Stimulated activated CD8-positive, alpha-beta memory T cell treated with anti-CD3 and anti-CD28 coated beads, Interleukin-12 subunit alpha, Interleukin-12 subunit beta, amount 100 ng/mL, for 1 hour (primary cell): ENCODE results near the gene PRPF18.
"Not testable (repeated sequence)": the region's sequence is repeated elsewhere in the genome, so short reads cannot be mapped to it uniquely, and the experiment has no call there.

Experiments
- DNase-seq: peaks from one replicate; pipeline ENCODE4 v3.0.0-alpha.2; 2020; ENCODE audit warnings: low read depth

PRPF18 gene

GRCh38 chr10:13586676-13587355 lies at the start of gene PRPF18:
TSS of gene PRPF18 (plus strand) at chr10:13586965. CDS start at chr10:13587087, 122 bp downstream.
- DNase-seq, result peak; percentile 91

GRCh38 chr10:13537985-13538384 lies 48.8 kb upstream of the PRPF18 start:
- DNase-seq, result not testable (repeated sequence)

- no peak for DNase-seq
Observed at GRCh38 chr10:13542533-13542932, 44.2 kb upstream of the PRPF18 start.

- DNase-seq, result no peak
Observed at GRCh38 chr10:13550802-13551201, 36.0 kb upstream of the PRPF18 start.

- DNase-seq, result no peak
Observed at GRCh38 chr10:13555884-13556510, 30.8 kb upstream of the PRPF18 start.

- no peak for DNase-seq
Observed at GRCh38 chr10:13559124-13559700, 27.6 kb upstream of the PRPF18 start.

- DNase-seq, result no peak
Observed at GRCh38 chr10:13560597-13560996, 26.2 kb upstream of the PRPF18 start.

GRCh38 chr10:13563481-13564445 lies 23.0 kb upstream of the PRPF18 start:
- no peak for DNase-seq

GRCh38 chr10:13564576-13564975 lies 22.2 kb upstream of the PRPF18 start:
- DNase-seq, result no peak

GRCh38 chr10:13567030-13567429 lies 19.7 kb upstream of the PRPF18 start:
- DNase-seq, result no peak

DNA sequence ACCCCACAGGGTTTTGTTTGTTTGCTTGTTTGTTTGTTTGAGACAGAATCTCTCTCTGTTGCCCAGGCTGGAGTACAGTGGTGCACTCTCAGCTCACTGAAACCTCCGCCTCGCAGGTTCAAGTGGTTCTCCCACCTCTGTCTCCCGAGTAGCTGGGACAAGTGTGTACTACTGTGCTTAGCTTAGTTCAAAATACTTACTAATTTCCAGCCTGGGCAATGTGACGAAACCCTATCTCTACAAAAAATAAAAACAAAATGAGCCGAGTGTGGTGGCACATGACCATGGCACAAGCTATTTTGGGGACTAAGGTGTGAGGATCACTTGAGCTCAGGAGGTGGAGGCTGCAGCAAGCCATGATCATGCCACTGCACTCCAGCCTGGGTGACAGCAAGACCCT lies 15.2 kb upstream of the PRPF18 start:
- no peak for DNase-seq

DNA sequence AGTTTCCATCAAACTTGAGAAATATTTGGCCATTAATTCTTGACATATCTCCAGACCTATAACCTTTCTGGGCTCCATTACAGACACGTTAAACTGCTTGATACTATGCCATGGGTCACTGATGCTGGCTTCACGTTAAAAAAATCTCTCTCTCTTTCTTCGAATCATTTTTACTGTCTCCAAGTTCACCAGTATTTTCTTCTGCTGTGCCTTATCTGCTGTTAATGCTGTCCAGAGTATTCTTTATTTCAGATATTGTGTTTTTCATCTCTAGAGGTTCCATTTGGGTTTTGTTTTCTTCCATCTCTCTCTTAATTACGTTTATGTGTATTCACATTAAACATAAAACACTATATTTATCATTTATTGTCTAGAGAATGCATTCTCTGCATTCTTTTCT lies 12.8 kb upstream of the PRPF18 start:
- no peak for DNase-seq

- DNase-seq, result no peak
Observed at GRCh38 chr10:13585195-13585751, 1.5 kb upstream of the PRPF18 start.

GRCh38 chr10:13585943-13586342 lies 822 bp upstream of the PRPF18 start:
- DNase-seq, result no peak

GRCh38 chr10:13587391-13587790 lies 626 bp downstream of the PRPF18 start:
- DNase-seq, result no peak

GRCh38 chr10:13589316-13589715 lies 2.6 kb downstream of the PRPF18 start:
- no peak for DNase-seq

GRCh38 chr10:13590886-13591285 lies 4.1 kb downstream of the PRPF18 start:
- DNase-seq, result no peak

GRCh38 chr10:13592306-13592705 lies 5.5 kb downstream of the PRPF18 start:
- DNase-seq, result no peak

DNA sequence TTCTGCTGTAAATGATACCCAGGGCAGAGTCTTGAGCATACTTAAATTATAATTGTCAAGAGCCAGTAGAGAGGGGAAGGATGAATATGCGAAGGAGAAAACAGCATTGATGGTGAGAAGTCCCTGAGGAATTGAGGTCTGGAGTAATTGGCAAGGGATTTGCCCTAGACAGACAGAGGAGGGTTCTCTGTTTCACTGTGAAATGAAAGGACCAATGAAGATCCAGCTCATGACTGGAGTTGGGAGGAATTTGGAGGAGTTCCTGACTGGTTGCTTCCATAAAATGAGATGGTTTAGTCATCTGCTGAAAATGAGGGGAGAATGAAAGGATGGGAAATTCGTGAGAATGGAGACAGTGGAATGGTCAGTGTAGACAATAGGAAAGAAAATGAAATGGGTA lies 6.8 kb downstream of the PRPF18 start:
- no peak for DNase-seq

DNA sequence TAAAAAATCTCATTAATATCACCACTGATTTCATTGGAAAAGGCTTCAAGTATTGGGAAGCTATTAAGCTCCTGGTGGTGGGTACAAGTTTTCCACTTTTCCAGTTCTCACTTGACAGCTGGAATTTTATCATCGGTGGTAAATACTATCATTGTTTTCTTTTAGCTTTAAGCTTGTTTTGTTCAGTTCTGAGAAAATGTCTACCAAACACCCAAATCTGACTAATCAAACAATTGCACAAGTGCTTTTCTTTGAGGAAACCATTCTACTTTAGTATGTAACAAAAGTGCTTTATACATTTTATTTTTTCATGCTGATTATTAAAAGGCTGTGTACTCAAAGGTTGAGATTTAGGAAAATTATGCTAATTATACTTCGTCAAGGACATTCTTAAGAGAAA lies 7.9 kb downstream of the PRPF18 start:
- no peak for DNase-seq

DNA sequence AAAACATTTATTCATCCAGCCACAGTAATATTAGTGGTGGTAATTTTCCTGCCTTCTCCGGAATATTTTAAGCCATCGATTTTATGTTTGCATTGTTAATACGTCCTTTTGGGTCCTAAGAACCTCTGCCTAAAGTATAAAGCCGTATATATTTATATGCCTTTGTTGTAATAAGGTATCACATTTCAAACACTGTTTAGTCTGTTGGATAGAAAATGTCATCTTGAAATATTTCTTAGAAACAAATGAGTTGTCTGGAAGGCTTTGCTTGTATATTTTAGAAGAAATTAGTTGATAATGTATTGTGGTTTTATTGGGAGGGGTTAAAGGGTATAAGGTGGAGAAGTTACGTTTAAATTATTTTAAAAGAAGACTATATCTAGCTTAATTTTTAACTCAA lies 11.1 kb downstream of the PRPF18 start:
- no peak for DNase-seq
